ENCODE data around the gene ATP6V0C.

GRCh38 chr16:2472488-2472864, 41.3 kb upstream of the ATP6V0C start:
- no peak for TF ChIP-seq CTCF (IDR thresholded peaks at IDR 0.05)
- no peak for TF ChIP-seq EZH2 (IDR thresholded peaks at IDR 0.05; ENCODE audit: borderline replicate concordance, insufficient read depth, low read depth, low read length, poor library complexity, severe bottlenecking)
